ENCODE results near the gene PDGFD.

- TF ChIP-seq CTCF (IDR thresholded peaks at IDR 0.05) (no peak), EZH2 (IDR thresholded peaks at IDR 0.05; ENCODE audit: borderline replicate concordance, insufficient read depth, low read depth, low read length, poor library complexity, severe bottlenecking) (no peak)
Observed at GRCh38 chr11:103907548-103908455, 256.1 kb downstream of the PDGFD start.

Data from B cell (primary cell).